Body of pancreas (tissue), 4 donors: ENCODE measurements around the gene KDM2B. TPM values are rescaled to one million over a fixed set of nuclear protein-coding genes. Genes with fewer than 3 reads are reported as not detected.

Experiments used
- ATAC-seq: fragments of 150-250 bp; one replicate; pipeline ENCODE4 v1.9.1; 2016
- DNase-seq, 4 donors: peaks; one replicate each; pipeline ENCODE4 v3.0.0-alpha.2; 2019
- H3K27ac ChIP-seq, 4 donors: fragments of 200-600 bp; sonication (generic); 1 replicate in 3 of 4; 2 replicates in 1 of 4; pipeline versions ENCODE4 v1.5.1 to v1.6.1; 2016 to 2019; ENCODE audit warnings: mild to moderate bottlenecking in 1 of 4, mixed read lengths in 1 of 4, moderate library complexity in 1 of 4
- H3K27me3 ChIP-seq, 2 donors: fragments of 200-600 bp; sonication (generic); one replicate each; pipeline ENCODE4 v1.6.0; 2016; ENCODE audit warnings: mild to moderate bottlenecking in 1 of 2
- H3K36me3 ChIP-seq, 2 donors: fragments of 200-600 bp; sonication (generic); replicated peaks in 1 of 2; 2 replicates each; pipeline ENCODE4 v1.5.1; 2016; ENCODE audit warnings: low read depth in 2 of 2; ENCODE audit not compliant: insufficient read depth in 1 of 2
- H3K4me1 ChIP-seq: fragments of 200-600 bp; sonication (generic); one replicate; pipeline ENCODE4 v1.6.0; 2016
- H3K4me3 ChIP-seq, 2 donors: fragments of 200-600 bp; sonication (generic); 1 replicate in 1 of 2; 2 replicates in 1 of 2; pipeline ENCODE4 v1.5.1; 2016 to 2019
- H3K9me3 ChIP-seq, 3 donors: fragments of 200-600 bp; sonication (generic); 1 replicate in 2 of 3; 2 replicates in 1 of 3; pipeline ENCODE4 v1.5.1; 2016
- POLR2A ChIP-seq, 3 donors: fragments of 450-650 bp; IDR thresholded peaks; one replicate each; pipeline ENCODE4 v1.6.1; 2016; ENCODE audit warnings: antibody characterized with exemption in 3 of 3, mild to moderate bottlenecking in 2 of 3
- WGBS, 2 donors: methylation state at CpG; one replicate each; pipeline ENCODE4 v1.1.5; 2017; 5-methylcytosine and 5-hydroxymethylcytosine counted together
- intact Hi-C: fragments of 100-400 bp; cut with DNase I; formaldehyde crosslinking; loops from one replicate; pipeline ENCODE4 v1.15.1; 2023
- total RNA-seq, 2 donors: library from RNA; depleted of rRNA; stranded (reverse); fragments of >200 nt; gene quantifications; one replicate each; pipeline ENCODE4 v1.1.0, GENCODE V29; 2016
- TF ChIP-seq, protein P1 (sequence below), 7 experiments: fragments of 450-650 bp in 4 of 7; fragments of 200-600 bp in 3 of 7; sonication (generic) in 3 of 7; IDR thresholded peaks; one replicate each; pipeline ENCODE4 v1.5.1; 2016 to 2019; ENCODE audit warnings: antibody characterized with exemption in 7 of 7

KDM2B gene
- total RNA-seq, 2 donors from 2014 or later = 17.8 to 26.5 TPM

DNA sequence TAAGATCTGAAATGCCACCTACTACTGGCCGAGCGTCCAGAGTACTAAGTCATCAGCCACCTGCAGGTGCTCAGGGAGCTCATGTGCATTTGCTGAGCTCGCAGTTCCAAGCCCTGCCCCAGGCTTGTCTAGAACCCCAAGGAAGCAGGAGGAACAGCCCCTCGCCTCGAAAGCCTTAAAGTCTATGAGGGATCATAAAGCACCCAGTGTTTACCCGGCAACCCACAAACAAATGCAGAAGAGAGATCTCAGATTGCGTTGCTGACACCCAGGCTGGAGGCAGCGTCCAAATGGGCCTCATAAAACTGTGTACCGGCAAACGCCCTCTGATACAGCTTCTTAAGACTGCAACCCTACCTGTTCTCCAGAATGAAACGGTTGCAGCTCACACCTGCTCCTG, 6.8 kb downstream of the KDM2B start:
- WGBS, 2 donors = 95 to 98% methylated on average over 7 to 11 of the region's 11 CpGs

DNA sequence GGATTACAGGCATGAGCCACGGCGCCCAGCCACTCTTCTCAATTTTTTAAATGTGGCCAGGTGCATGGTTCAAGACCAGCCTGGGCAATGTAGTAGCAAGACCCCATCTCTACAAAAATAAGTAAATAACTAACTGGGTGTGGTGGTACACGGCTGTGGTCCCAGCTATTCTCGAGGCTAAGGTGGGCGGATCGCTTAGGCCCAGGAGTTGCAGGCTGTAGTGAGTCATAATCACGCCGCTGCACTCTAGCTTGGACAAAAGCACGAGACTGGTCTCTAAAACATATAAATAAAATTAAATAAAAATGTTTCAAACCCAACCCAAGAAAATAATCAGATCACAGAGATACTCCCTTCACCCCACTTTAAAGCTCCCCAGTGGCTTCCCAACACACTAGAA, 8.9 kb downstream of the KDM2B start:
- Histone ChIP-seq H3K4me1 (no peaks in the 10 kb centered on the region), H3K4me3 (no peak overlapping the region), H3K27me3 (no peaks in the 10 kb centered on the region), H3K9me3 (no peaks in the 10 kb centered on the region), H3K27ac (no peak overlapping the region), H3K36me3 (no peaks in the 10 kb centered on the region)
- WGBS, 2 donors = 93 to 97% methylated on average over 9 of the region's 9 CpGs
- ATAC-seq = no peak
- no peak for DNase-seq
- intact Hi-C loops = loop anchor here (10.0 kb wide), 1 partner anchor 53 kb away; the partner anchor contains the start of gene ORAI1
- TF ChIP-seq POLR2A (IDR thresholded peaks at IDR 0.05) = no peak
- TF ChIP-seq, protein P1, sequence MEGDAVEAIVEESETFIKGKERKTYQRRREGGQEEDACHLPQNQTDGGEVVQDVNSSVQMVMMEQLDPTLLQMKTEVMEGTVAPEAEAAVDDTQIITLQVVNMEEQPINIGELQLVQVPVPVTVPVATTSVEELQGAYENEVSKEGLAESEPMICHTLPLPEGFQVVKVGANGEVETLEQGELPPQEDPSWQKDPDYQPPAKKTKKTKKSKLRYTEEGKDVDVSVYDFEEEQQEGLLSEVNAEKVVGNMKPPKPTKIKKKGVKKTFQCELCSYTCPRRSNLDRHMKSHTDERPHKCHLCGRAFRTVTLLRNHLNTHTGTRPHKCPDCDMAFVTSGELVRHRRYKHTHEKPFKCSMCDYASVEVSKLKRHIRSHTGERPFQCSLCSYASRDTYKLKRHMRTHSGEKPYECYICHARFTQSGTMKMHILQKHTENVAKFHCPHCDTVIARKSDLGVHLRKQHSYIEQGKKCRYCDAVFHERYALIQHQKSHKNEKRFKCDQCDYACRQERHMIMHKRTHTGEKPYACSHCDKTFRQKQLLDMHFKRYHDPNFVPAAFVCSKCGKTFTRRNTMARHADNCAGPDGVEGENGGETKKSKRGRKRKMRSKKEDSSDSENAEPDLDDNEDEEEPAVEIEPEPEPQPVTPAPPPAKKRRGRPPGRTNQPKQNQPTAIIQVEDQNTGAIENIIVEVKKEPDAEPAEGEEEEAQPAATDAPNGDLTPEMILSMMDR (IDR thresholded peaks at IDR 0.05) = no peak

More for the DNA sequence above, 6.8 kb downstream of the KDM2B start:
- DNase-seq = no peak
- intact Hi-C loops = loop anchor here (10.0 kb wide), 1 partner anchor 51 kb away; the partner anchor contains the start of gene ORAI1
- peaks cover 17% of the 10 kb centered on the region for H3K4me1 ChIP-seq
- no peaks in the 10 kb centered on the region for H3K36me3 ChIP-seq
- no peak for TF ChIP-seq POLR2A (IDR thresholded peaks at IDR 0.05)
- TF ChIP-seq, protein P1 (IDR thresholded peaks at IDR 0.05) = no peak
- no peaks in the 10 kb centered on the region for H3K27me3 ChIP-seq
- ATAC-seq = no peak
- no peak overlapping the region for H3K4me3 ChIP-seq
- no peaks in the 10 kb centered on the region for H3K9me3 ChIP-seq
- no peak overlapping the region for H3K27ac ChIP-seq

DNA sequence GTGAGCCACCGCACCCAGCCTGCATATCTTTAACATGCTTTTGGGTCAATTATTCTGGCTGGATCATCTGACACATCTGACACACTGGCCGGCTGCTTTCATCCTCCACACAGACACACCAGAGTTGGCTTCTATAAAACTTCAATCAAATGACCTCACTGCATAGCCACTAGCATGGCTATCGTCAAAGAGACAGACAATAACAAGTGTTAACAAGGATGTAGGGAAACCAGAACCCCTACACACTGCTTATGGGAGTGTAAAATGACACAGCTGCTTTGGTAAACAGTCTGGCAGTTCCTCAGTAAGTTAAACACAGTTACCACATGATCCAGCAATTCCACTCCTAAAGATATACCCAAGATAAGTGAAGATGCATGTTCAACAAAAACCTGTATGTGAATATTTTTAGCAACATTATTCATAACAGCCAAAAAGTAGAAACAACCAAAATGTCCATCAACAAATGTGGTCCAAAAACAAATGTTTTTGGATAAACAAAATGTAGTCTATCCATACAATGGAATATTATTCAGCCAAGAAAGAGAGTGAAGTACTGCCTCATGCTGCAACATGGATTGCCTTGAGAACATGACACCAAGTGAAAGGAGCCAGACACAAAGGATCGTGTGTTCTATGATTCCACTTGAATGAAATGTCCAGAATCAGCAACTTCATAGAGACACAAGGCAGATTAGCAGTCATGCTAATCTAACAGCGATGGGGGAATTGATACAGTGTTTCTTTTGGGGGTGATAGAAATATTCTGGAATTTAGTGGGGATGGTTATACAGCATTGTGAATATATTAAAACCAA, 10.1 kb downstream of the KDM2B start:
- 88 to 99% methylated on average over 5 of the region's 5 CpGs for WGBS, 2 donors

DNA sequence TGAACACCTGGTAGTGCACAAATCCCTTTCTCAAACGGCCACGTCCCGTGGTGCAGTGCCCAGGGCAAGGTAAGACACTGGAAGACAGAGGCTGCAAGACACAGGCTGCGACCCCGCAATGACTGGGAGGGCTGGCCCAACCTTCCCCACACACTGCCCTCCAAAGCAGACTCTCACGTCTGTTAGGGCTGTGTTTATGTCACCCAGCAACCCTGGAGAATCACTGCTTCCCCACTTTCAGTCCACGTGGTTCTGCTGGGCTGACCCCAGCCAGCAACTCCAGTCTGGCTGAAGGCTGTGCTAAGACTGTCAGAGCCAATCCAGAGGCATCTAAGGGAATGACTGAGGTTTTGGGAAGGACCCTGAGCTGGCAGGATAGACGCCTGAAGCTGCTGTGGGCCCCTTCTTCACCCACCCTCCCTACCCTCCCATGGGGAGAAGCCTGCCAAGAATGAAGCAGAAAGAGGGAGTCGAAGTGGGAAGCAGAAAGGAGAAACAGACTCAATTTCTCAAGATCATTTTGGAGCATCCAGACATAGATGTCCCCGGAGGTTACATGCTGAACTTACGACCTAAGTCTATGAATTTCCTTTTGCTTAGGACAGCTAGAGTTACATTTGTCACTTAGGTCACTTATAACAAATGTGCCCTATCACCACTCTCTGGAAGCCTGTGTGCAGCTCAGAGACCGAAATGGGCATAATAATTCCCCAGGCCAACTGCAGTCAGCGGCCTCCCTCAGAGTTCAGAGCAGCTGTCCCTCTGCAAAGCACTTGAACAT, 11.7 kb downstream of the KDM2B start:
- DNase-seq (no peak), ATAC-seq (no peak)
- no peaks in the 10 kb centered on the region for H3K36me3 ChIP-seq
- WGBS, 2 donors = 77 to 84% methylated on average over 12 to 13 of the region's 13 CpGs
- intact Hi-C loops = no loop called here
- no peak overlapping the region for H3K4me3 ChIP-seq
- no peaks in the 10 kb centered on the region for H3K9me3 ChIP-seq
- TF ChIP-seq, protein P1 (IDR thresholded peaks at IDR 0.05) = no peak
- TF ChIP-seq POLR2A (IDR thresholded peaks at IDR 0.05) = no peak
- H3K27me3 ChIP-seq = no peaks in the 10 kb centered on the region
- H3K27ac ChIP-seq = no peak overlapping the region
- H3K4me1 ChIP-seq = no peaks in the 10 kb centered on the region

More for the DNA sequence above, 10.1 kb downstream of the KDM2B start:
- intact Hi-C loops = loop anchor here (10.0 kb wide), 1 partner anchor 54 kb away; the partner anchor contains the start of gene ORAI1
- Histone ChIP-seq H3K36me3 (no peaks in the 10 kb centered on the region), H3K4me1 (no peaks in the 10 kb centered on the region), H3K4me3 (no peak overlapping the region), H3K27ac (no peak overlapping the region), H3K27me3 (no peaks in the 10 kb centered on the region), H3K9me3 (no peaks in the 10 kb centered on the region)
- DNase-seq (no peak), ATAC-seq (no peak)
- TF ChIP-seq, protein P1 (IDR thresholded peaks at IDR 0.05) = no peak
- no peak for TF ChIP-seq POLR2A (IDR thresholded peaks at IDR 0.05)
